Bone marrow (tissue), 2 donors: ENCODE data around the gene DRAXIN.

Source experiments
- DNase-seq, 2 donors: peaks; one replicate each; lab custom pipeline; 2025; lab: John Stamatoyannopoulos, UW

DRAXIN gene

GRCh38 chr1:11657654-11658053 lies 33.9 kb upstream of the DRAXIN start:
- DNase-seq: no peak

- DNase-seq: no peak
These were observed 33.0 kb upstream of the DRAXIN start for GRCh38 chr1:11658542-11658941.

GRCh38 chr1:11659748-11660147 lies 31.8 kb upstream of the DRAXIN start:
- no peak for DNase-seq

GRCh38 chr1:11661103-11661502 lies 30.4 kb upstream of the DRAXIN start:
- no peak for DNase-seq

- DNase-seq: peak; percentile 45 to 53
These were observed 27.0 kb upstream of the DRAXIN start for GRCh38 chr1:11664336-11665065.

- DNase-seq: no peak
These were observed 23.0 kb upstream of the DRAXIN start for GRCh38 chr1:11668516-11668915.

- DNase-seq: no peak
These were observed 20.8 kb upstream of the DRAXIN start for GRCh38 chr1:11670747-11671146.

- DNase-seq: no peak
These were observed 20.3 kb upstream of the DRAXIN start for GRCh38 chr1:11671205-11671543.

- DNase-seq: no peak
These were observed 19.8 kb upstream of the DRAXIN start for GRCh38 chr1:11671544-11672286.

GRCh38 chr1:11673089-11673769 lies 18.3 kb upstream of the DRAXIN start:
- DNase-seq: no peak

- DNase-seq: no peak
These were observed 17.0 kb upstream of the DRAXIN start for GRCh38 chr1:11674488-11674887.

GRCh38 chr1:11675325-11675724 lies 16.2 kb upstream of the DRAXIN start:
- DNase-seq: no peak

- DNase-seq: no peak
These were observed 15.0 kb upstream of the DRAXIN start for GRCh38 chr1:11676386-11677103.

GRCh38 chr1:11678442-11678841 lies 13.1 kb upstream of the DRAXIN start:
- no peak for DNase-seq

GRCh38 chr1:11680270-11681070 lies 11.0 kb upstream of the DRAXIN start:
- no peak for DNase-seq

GRCh38 chr1:11681071-11681771 lies 10.3 kb upstream of the DRAXIN start, which contains the start of gene MAD2L2:
Gene MAD2L2 (minus strand): TSS chr1:11681148. CDS start chr1:11680601, 547 bp downstream.
- peak; percentile 61 to 81 for DNase-seq

GRCh38 chr1:11682287-11682771 lies 9.2 kb upstream of the DRAXIN start:
- DNase-seq: no peak

GRCh38 chr1:11682799-11683198 lies 8.7 kb upstream of the DRAXIN start:
- DNase-seq: no peak

GRCh38 chr1:11684070-11684469 lies 7.4 kb upstream of the DRAXIN start:
- no peak for DNase-seq

- no peak for DNase-seq
These were observed 6.2 kb upstream of the DRAXIN start for GRCh38 chr1:11685210-11685752.
